Measurements from ENCODE around the gene NDUFA12. TPM values are rescaled to one million over a fixed set of nuclear protein-coding genes. Genes with fewer than 3 reads are reported as not detected.

The NDUFA12 gene
- total RNA-seq, 1 experiment from 2014 or later, result 157 TPM

- intact Hi-C loops (cut with micrococcal nuclease; ENCODE audit: unreplicated experiment), result no loop called here
- Histone ChIP-seq H3K27me3 (replicated peaks; ENCODE audit: insufficient read depth, low read depth, low read length, poor library complexity) (no peaks in the 10 kb centered on the region), H3K9me3 (ENCODE audit: low read depth, low read length, poor library complexity, severe bottlenecking) (no peaks in the 10 kb centered on the region), H3K27ac (ENCODE audit: low read depth, low read length, poor library complexity, severe bottlenecking) (no peak overlapping the region), H3K36me3 (ENCODE audit: insufficient read depth, low read length, poor library complexity, severe bottlenecking) (no peaks in the 10 kb centered on the region), H3K4me1 (ENCODE audit: insufficient read depth, low read length, poor library complexity, severe bottlenecking) (no peaks in the 10 kb centered on the region), H3K4me3 (ENCODE audit: low read depth, low read length, poor library complexity, severe bottlenecking) (no peak overlapping the region)
- no peak for DNase-seq (ENCODE audit: low spot score)
- TF ChIP-seq EZH2 (IDR thresholded peaks at IDR 0.05; ENCODE audit: borderline replicate concordance, low read depth, low read length, poor library complexity, severe bottlenecking) (no peak), CTCF (conservative IDR thresholded peaks at IDR 0.05; ENCODE audit: low read depth, low read length) (no peak)
- POLR2A ChIA-PET (ENCODE audit: low non-redundant PET), result no interaction called here
- CTCF ChIA-PET, result no interaction called here
- BruUV-seq (replicated peaks), result no TSS peak
Observed at GRCh38 chr12:94977766-94978468, 25.6 kb downstream of the NDUFA12 start.

- Histone ChIP-seq H3K4me3 (ENCODE audit: low read depth, low read length, poor library complexity, severe bottlenecking) (no peak overlapping the region), H3K27me3 (replicated peaks; ENCODE audit: insufficient read depth, low read depth, low read length, poor library complexity) (no peaks in the 10 kb centered on the region), H3K27ac (ENCODE audit: low read depth, low read length, poor library complexity, severe bottlenecking) (no peak overlapping the region), H3K4me1 (ENCODE audit: insufficient read depth, low read length, poor library complexity, severe bottlenecking) (no peaks in the 10 kb centered on the region), H3K9me3 (ENCODE audit: low read depth, low read length, poor library complexity, severe bottlenecking) (no peaks in the 10 kb centered on the region), H3K36me3 (ENCODE audit: insufficient read depth, low read length, poor library complexity, severe bottlenecking) (no peaks in the 10 kb centered on the region)
- intact Hi-C loops (cut with micrococcal nuclease; ENCODE audit: unreplicated experiment), result no loop called here
- ChIA-PET POLR2A (ENCODE audit: low non-redundant PET) (no interaction called here), CTCF (no interaction called here)
- no TSS peak for BruUV-seq (replicated peaks)
- TF ChIP-seq CTCF (conservative IDR thresholded peaks at IDR 0.05; ENCODE audit: low read depth, low read length) (no peak), EZH2 (IDR thresholded peaks at IDR 0.05; ENCODE audit: borderline replicate concordance, low read depth, low read length, poor library complexity, severe bottlenecking) (no peak)
- no peak for DNase-seq (ENCODE audit: low spot score)
Observed at GRCh38 chr12:94973221-94973620, 30.3 kb downstream of the NDUFA12 start.

- H3K4me3 ChIP-seq (ENCODE audit: low read depth, low read length, poor library complexity, severe bottlenecking), result no peak overlapping the region
- no peaks in the 10 kb centered on the region for H3K27me3 ChIP-seq (replicated peaks; ENCODE audit: insufficient read depth, low read depth, low read length, poor library complexity)
- intact Hi-C loops (cut with micrococcal nuclease; ENCODE audit: unreplicated experiment), result no loop called here
- ChIA-PET POLR2A (ENCODE audit: low non-redundant PET) (no interaction called here), CTCF (no interaction called here)
- no peaks in the 10 kb centered on the region for H3K4me1 ChIP-seq (ENCODE audit: insufficient read depth, low read length, poor library complexity, severe bottlenecking)
- DNase-seq (ENCODE audit: low spot score), result no peak
- H3K36me3 ChIP-seq (ENCODE audit: insufficient read depth, low read length, poor library complexity, severe bottlenecking), result no peaks in the 10 kb centered on the region
- no peaks in the 10 kb centered on the region for H3K9me3 ChIP-seq (ENCODE audit: low read depth, low read length, poor library complexity, severe bottlenecking)
- no peak overlapping the region for H3K27ac ChIP-seq (ENCODE audit: low read depth, low read length, poor library complexity, severe bottlenecking)
- TF ChIP-seq CTCF (conservative IDR thresholded peaks at IDR 0.05; ENCODE audit: low read depth, low read length), result no peak
- no peak for TF ChIP-seq EZH2 (IDR thresholded peaks at IDR 0.05; ENCODE audit: borderline replicate concordance, low read depth, low read length, poor library complexity, severe bottlenecking)
- no TSS peak for BruUV-seq (replicated peaks)
Observed at GRCh38 chr12:94972795-94973194, 30.7 kb downstream of the NDUFA12 start.

Measured in A673 (cell line).